Ovary (tissue), 3 donors: ENCODE measurements around the gene ESCO1.
"Not testable (repeated sequence)": the region's sequence is repeated elsewhere in the genome, so short reads cannot be mapped to it uniquely, and the experiment has no call there.

Experiments used
- POLR2A ChIP-seq: fragments of 450-650 bp; IDR thresholded peaks from one replicate; pipeline ENCODE4 v1.6.1; 2017; ENCODE audit warnings: antibody characterized with exemption, mild to moderate bottlenecking, moderate library complexity
- TF ChIP-seq, protein P1 (sequence below), 3 donors: fragments of 450-650 bp in 2 of 3; fragments of 200-600 bp in 1 of 3; IDR thresholded peaks; one replicate each; pipeline versions ENCODE4 v1.5.1 to v1.8.0; 2016 to 2022; ENCODE audit warnings: antibody characterized with exemption in 3 of 3, mild to moderate bottlenecking in 1 of 3
- donor health status: DM: no; HTN: no; CAD: no.

DNA sequence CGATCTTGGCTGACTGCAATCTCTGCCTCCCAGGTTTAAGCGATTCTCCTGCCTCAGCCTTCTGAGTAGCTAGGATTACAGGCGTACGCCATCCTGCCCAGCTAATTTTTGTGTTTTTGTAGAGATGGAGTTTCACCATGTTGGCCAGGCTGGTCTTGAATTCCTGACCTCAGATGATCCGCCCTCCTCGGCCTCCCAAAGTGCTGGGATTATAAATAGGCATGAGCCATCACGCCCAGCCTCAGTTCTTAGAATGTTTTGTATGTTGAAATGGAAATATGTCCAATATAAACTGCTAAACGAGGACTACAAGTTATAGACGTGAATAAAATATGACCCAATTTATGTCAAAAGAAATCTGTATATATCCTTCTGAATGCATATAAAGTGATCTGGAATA, 21.1 kb upstream of the ESCO1 start:
- TF ChIP-seq, protein P1, sequence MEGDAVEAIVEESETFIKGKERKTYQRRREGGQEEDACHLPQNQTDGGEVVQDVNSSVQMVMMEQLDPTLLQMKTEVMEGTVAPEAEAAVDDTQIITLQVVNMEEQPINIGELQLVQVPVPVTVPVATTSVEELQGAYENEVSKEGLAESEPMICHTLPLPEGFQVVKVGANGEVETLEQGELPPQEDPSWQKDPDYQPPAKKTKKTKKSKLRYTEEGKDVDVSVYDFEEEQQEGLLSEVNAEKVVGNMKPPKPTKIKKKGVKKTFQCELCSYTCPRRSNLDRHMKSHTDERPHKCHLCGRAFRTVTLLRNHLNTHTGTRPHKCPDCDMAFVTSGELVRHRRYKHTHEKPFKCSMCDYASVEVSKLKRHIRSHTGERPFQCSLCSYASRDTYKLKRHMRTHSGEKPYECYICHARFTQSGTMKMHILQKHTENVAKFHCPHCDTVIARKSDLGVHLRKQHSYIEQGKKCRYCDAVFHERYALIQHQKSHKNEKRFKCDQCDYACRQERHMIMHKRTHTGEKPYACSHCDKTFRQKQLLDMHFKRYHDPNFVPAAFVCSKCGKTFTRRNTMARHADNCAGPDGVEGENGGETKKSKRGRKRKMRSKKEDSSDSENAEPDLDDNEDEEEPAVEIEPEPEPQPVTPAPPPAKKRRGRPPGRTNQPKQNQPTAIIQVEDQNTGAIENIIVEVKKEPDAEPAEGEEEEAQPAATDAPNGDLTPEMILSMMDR (IDR thresholded peaks at IDR 0.05) = not testable (repeated sequence)
- not testable (repeated sequence) for TF ChIP-seq POLR2A
